RWPE1 (cell line): Measurements from ENCODE around the gene CD58.

Experiments
- CTCF ChIA-PET: fragments of 350-600 bp; sonication (Branson Sonifier 250); formaldehyde crosslinking; extraction: SDS; loops from one replicate; lab custom pipeline; 2021; lab: Yijun Ruan, JAX
- POLR2A ChIA-PET: fragments of 400-600 bp; formaldehyde crosslinking; extraction: SDS; loops from one replicate; lab custom pipeline; 2020; ENCODE audit warnings: antibody characterized with exemption; ENCODE audit not compliant: low non-redundant PET; lab: Yijun Ruan, JAX
- DNase-seq: peaks from one replicate; pipeline ENCODE4 v3.0.0; 2012; ENCODE audit warnings: low spot score
- H3K27ac ChIP-seq: fragments of 450-650 bp; 2 replicates; pipeline ENCODE4 v1.5.1; 2017
- CTCF ChIP-seq: fragments of 450-650 bp; conservative IDR thresholded peaks from 2 replicates; pipeline ENCODE4 v1.5.1; 2017; ENCODE audit warnings: low read depth, mild to moderate bottlenecking

The CD58 gene

GRCh38 chr1:116529681-116530080 is 41.1 kb downstream of the CD58 start:
- CTCF ChIA-PET = interaction anchor here (0.5 kb wide), 1 partner anchor 41 kb away, joined by 4 read pairs; the partner anchor contains the start of gene CD58

GRCh38 chr1:116529199-116529631 is 41.6 kb downstream of the CD58 start:
- DNase-seq = no peak
- CTCF ChIA-PET = no interaction called here
- H3K27ac ChIP-seq = no peak overlapping the region

More at GRCh38 chr1:116529681-116530080, 41.1 kb downstream of the CD58 start:
- DNase-seq = no peak
- POLR2A ChIA-PET = no interaction called here
- H3K27ac ChIP-seq = no peak overlapping the region
- TF ChIP-seq CTCF = no peak

GRCh38 chr1:116528329-116529083 is 42.3 kb downstream of the CD58 start:
- no peak for DNase-seq
- POLR2A ChIA-PET = no interaction called here
- no peak for TF ChIP-seq CTCF
- no peak overlapping the region for H3K27ac ChIP-seq
- CTCF ChIA-PET = no interaction called here

More at GRCh38 chr1:116529199-116529631, 41.6 kb downstream of the CD58 start:
- no peak for TF ChIP-seq CTCF
- POLR2A ChIA-PET = no interaction called here

GRCh38 chr1:116525440-116525839 is 45.4 kb downstream of the CD58 start:
- POLR2A ChIA-PET = no interaction called here
- no peak overlapping the region for H3K27ac ChIP-seq
- CTCF ChIA-PET = no interaction called here
- DNase-seq = no peak
- TF ChIP-seq CTCF = no peak

GRCh38 chr1:116521186-116521585 is 49.6 kb downstream of the CD58 start:
- TF ChIP-seq CTCF = no peak
- POLR2A ChIA-PET = no interaction called here
- DNase-seq = no peak
- CTCF ChIA-PET = interaction anchor here (0.6 kb wide), 1 partner anchor 198 kb away, joined by 3 read pairs; no protein-coding TSS in a partner anchor
- no peak overlapping the region for H3K27ac ChIP-seq

GRCh38 chr1:116518400-116518799 is 52.4 kb downstream of the CD58 start:
- ChIA-PET POLR2A (no interaction called here), CTCF (no interaction called here)
- no peak for DNase-seq
- no peak for TF ChIP-seq CTCF
- no peak overlapping the region for H3K27ac ChIP-seq
